Sigmoid colon (tissue), 7 donors: Measurements from ENCODE around the gene TRPM3. TPM values are rescaled to one million over a fixed set of nuclear protein-coding genes. Genes with fewer than 3 reads are reported as not detected.

Experiments
- DNase-seq: peaks from one replicate; pipeline ENCODE4 v3.0.0-alpha.2; 2019
- H3K27ac ChIP-seq, 4 donors: fragments of 200-600 bp; sonication (generic); one replicate each; pipeline ENCODE4 v1.5.1; 2016 to 2019; ENCODE audit warnings: mild to moderate bottlenecking in 1 of 4
- H3K27me3 ChIP-seq, 3 donors: fragments of 200-600 bp; sonication (generic); one replicate each; pipeline ENCODE4 v1.5.1; 2019; ENCODE audit warnings: mild to moderate bottlenecking in 1 of 3
- H3K36me3 ChIP-seq, 4 donors: fragments of 200-600 bp; sonication (generic); one replicate each; pipeline ENCODE4 v1.5.1; 2016 to 2019
- H3K4me1 ChIP-seq, 4 donors: fragments of 200-600 bp; sonication (generic); one replicate each; pipeline ENCODE4 v1.5.1; 2017 to 2019
- H3K4me3 ChIP-seq, 4 donors: fragments of 200-600 bp; sonication (generic); one replicate each; pipeline ENCODE4 v1.5.1; 2017 to 2019; ENCODE audit warnings: mild to moderate bottlenecking in 2 of 4, moderate library complexity in 1 of 4
- H3K9me3 ChIP-seq, 4 donors: fragments of 200-600 bp in 3 of 4; sonication (generic) in 3 of 4; one replicate each; pipeline versions ENCODE4 v1.5.1 to v1.6.1; 2013 to 2019
- EP300 ChIP-seq, 4 donors: sonication (generic); formaldehyde crosslinking; IDR thresholded peaks; one replicate each; pipeline ENCODE4 v1.6.1; 2017; ENCODE audit warnings: antibody characterized with exemption in 4 of 4
- POLR2A ChIP-seq, 2 donors: fragments of 450-650 bp; IDR thresholded peaks; one replicate each; pipeline ENCODE4 v1.6.1; 2016; ENCODE audit warnings: antibody characterized with exemption in 2 of 2, mild to moderate bottlenecking in 2 of 2, moderate library complexity in 2 of 2
- POLR2AphosphoS5 ChIP-seq, 4 donors: sonication (generic); formaldehyde crosslinking; IDR thresholded peaks; one replicate each; pipeline ENCODE4 v1.6.1; 2017; ENCODE audit warnings: antibody characterized with exemption in 4 of 4
- WGBS, 2 donors: extraction: QIAGEN DNeasy Blood & Tissue Kit; methylation state at CpG; one replicate each; pipeline ENCODE4 v1.1.7; 2013; 5-methylcytosine and 5-hydroxymethylcytosine counted together
- intact Hi-C: fragments of 100-400 bp; cut with DNase I; formaldehyde crosslinking; loops from one replicate; pipeline ENCODE4 v1.15.1; 2023
- polyA plus RNA-seq, 3 donors: library from polyadenylated mRNA; stranded (reverse); fragments of 200-250 nt; gene quantifications; one replicate each; pipeline ENCODE4 v1.2.3, GENCODE V29; 2013
- total RNA-seq, 4 donors: library from RNA; depleted of rRNA; stranded (reverse); fragments of >200 nt; gene quantifications; one replicate each; pipeline ENCODE4 v1.1.0, GENCODE V29; 2016
- TF ChIP-seq, protein P1 (sequence below), 4 experiments: fragments of 450-650 bp in 3 of 4; fragments of 200-600 bp in 1 of 4; IDR thresholded peaks; one replicate each; pipeline ENCODE4 v1.5.1; 2016 to 2019; ENCODE audit warnings: antibody characterized with exemption in 4 of 4, mild to moderate bottlenecking in 3 of 4, moderate library complexity in 2 of 4
- donor health status: healthy with polysubstance abuse.
- donor health status: Bipolar disorder and iron deficiency.
- donor health status: healthy.

TRPM3 gene
- total and polyA plus RNA-seq, 7 donors, result 0.07 to 1.8 (median 0.41) TPM; not detected in 2

DNA sequence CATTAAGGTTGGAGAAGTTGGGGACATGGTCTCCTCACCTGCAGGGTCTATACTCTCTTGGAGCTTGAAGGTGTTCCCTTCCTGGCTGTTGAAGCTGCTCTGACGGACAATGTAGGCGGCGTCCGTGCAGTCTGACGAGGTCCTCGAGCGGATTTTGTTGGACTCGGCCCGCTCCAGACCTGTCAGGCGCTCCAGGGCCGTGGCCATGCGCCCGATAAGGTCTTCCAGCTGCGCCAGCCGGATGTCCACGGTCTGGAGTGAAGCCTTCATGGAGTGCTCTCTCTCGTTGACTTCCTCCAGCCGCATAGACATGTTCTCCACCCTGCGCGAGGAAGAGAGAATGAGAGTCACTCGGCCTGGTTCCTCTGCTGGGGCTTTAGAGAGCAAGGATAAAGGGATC lies 584.3 kb downstream of the TRPM3 start:
- 96 to 97% methylated on average over 21 of the region's 21 CpGs for WGBS, 2 donors
- no peak overlapping the region for H3K4me3 ChIP-seq

DNA sequence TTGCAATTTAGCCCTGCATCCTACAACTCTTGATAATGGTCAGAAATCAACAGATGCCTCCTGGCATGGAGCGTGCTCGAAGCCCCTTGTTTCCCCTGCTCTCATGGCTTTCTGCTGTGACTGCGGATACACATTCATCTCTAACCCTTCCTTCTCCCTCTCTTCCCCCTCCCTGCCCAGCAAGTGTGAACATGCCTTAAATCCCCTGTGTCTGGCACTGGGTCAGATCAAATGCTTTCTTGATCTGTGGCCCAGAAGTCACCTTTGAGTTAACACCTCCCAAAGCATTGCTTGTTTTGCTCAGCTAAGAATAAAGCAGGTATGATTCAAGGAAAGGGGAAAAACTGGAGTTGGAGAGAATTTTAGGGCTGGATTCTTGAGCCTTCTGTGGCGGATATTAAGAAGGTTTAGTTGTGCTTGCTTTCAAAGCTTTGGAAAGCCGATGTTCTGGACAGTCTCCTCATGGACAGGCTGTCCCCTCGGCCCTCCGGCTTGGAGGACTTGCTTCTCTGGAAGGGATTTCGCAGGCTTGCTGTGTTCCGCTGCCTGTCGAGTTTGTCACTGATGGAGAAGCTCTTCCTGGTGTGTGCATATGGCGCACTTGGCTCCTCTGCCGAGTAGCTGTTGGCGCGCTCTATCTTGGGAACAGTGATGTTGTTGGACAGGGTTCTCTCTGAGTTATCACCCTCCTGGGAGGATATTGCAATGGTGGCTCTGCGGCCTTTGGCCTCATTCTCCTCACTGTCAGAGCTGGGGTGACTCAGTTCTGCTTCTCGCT lies 585.7 kb downstream of the TRPM3 start:
- TF ChIP-seq EP300 (IDR thresholded peaks at IDR 0.05) (no peak), POLR2A (IDR thresholded peaks at IDR 0.05) (no peak), POLR2AphosphoS5 (IDR thresholded peaks at IDR 0.05) (no peak)
- TF ChIP-seq, protein P1, sequence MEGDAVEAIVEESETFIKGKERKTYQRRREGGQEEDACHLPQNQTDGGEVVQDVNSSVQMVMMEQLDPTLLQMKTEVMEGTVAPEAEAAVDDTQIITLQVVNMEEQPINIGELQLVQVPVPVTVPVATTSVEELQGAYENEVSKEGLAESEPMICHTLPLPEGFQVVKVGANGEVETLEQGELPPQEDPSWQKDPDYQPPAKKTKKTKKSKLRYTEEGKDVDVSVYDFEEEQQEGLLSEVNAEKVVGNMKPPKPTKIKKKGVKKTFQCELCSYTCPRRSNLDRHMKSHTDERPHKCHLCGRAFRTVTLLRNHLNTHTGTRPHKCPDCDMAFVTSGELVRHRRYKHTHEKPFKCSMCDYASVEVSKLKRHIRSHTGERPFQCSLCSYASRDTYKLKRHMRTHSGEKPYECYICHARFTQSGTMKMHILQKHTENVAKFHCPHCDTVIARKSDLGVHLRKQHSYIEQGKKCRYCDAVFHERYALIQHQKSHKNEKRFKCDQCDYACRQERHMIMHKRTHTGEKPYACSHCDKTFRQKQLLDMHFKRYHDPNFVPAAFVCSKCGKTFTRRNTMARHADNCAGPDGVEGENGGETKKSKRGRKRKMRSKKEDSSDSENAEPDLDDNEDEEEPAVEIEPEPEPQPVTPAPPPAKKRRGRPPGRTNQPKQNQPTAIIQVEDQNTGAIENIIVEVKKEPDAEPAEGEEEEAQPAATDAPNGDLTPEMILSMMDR (IDR thresholded peaks at IDR 0.05), result no peak
- intact Hi-C loops, result no loop called here
- 93 to 97% methylated on average over 16 of the region's 16 CpGs for WGBS, 2 donors

More for the DNA sequence above, 584.3 kb downstream of the TRPM3 start:
- no peaks in the 10 kb centered on the region for H3K27me3 ChIP-seq
- intact Hi-C loops, result no loop called here
- no peaks in the 10 kb centered on the region for H3K9me3 ChIP-seq
- DNase-seq, result no peak
- no peaks in the 10 kb centered on the region for H3K36me3 ChIP-seq
- no peak for TF ChIP-seq EP300 (IDR thresholded peaks at IDR 0.05)
- no peak for TF ChIP-seq POLR2AphosphoS5 (IDR thresholded peaks at IDR 0.05)
- no peak for TF ChIP-seq POLR2A (IDR thresholded peaks at IDR 0.05)
- TF ChIP-seq, protein P1 (IDR thresholded peaks at IDR 0.05), result no peak
- no peaks in the 10 kb centered on the region for H3K4me1 ChIP-seq
- no peak overlapping the region for H3K27ac ChIP-seq

DNA sequence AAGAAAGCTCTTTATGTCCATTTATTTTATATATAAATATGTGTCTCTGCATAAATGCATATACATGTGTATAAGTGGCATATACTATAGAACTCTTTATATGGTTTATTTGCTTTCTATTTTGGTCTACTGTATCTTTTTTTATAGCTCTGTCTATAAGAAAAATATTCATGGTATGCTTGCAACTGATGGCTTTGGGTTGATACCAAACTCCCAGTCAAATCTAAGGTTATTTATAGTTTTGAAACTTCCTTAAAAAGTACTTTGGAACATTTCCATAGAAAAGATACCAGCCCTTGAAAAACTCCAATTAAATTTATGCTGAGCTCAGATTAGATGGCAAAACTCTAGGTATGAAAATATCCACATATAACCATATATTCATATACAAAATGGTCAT lies 587.0 kb downstream of the TRPM3 start:
- intact Hi-C loops, result no loop called here
- no peak for TF ChIP-seq POLR2A (IDR thresholded peaks at IDR 0.05)
- TF ChIP-seq POLR2AphosphoS5 (IDR thresholded peaks at IDR 0.05), result no peak
- TF ChIP-seq, protein P1 (IDR thresholded peaks at IDR 0.05), result no peak
- no peak for TF ChIP-seq EP300 (IDR thresholded peaks at IDR 0.05)
- no peak overlapping the region for H3K27ac ChIP-seq
- no peak for DNase-seq
- H3K4me3 ChIP-seq, result no peak overlapping the region
- H3K4me1 ChIP-seq, result no peaks in the 10 kb centered on the region
- no peaks in the 10 kb centered on the region for H3K36me3 ChIP-seq
- no peaks in the 10 kb centered on the region for H3K9me3 ChIP-seq
- no peaks in the 10 kb centered on the region for H3K27me3 ChIP-seq

More for the DNA sequence above, 585.7 kb downstream of the TRPM3 start:
- Histone ChIP-seq H3K36me3 (no peaks in the 10 kb centered on the region), H3K27me3 (no peaks in the 10 kb centered on the region), H3K4me1 (no peaks in the 10 kb centered on the region), H3K27ac (no peak overlapping the region), H3K9me3 (no peaks in the 10 kb centered on the region), H3K4me3 (no peak overlapping the region)
- no peak for DNase-seq

DNA sequence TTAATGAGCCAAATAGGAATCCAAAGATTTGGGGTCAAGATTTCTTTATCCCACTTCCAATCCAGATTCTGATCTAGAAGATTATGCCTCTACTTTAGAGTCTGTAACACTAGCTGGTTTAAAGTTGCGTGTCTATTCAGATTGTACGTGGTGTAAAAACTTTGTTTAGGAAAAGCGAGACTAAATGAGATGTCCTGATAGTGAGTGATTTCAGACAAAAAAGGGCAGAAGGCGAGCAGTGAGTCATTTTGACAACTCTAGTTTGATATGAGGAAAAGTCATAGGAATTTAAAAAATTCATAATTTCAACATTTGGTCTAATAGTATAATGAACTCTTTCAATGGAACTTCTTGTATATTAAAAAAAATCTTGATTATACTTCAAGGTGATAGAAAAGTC lies 587.4 kb downstream of the TRPM3 start:
- Histone ChIP-seq H3K4me1 (no peaks in the 10 kb centered on the region), H3K4me3 (no peak overlapping the region), H3K36me3 (no peaks in the 10 kb centered on the region), H3K27me3 (no peaks in the 10 kb centered on the region), H3K27ac (no peak overlapping the region), H3K9me3 (no peaks in the 10 kb centered on the region)
- DNase-seq, result no peak
- TF ChIP-seq POLR2AphosphoS5 (IDR thresholded peaks at IDR 0.05) (no peak), EP300 (IDR thresholded peaks at IDR 0.05) (no peak), POLR2A (IDR thresholded peaks at IDR 0.05) (no peak)
- TF ChIP-seq, protein P1 (IDR thresholded peaks at IDR 0.05), result no peak
- intact Hi-C loops, result no loop called here
- 93 to 96% methylated on average over 4 of the region's 4 CpGs for WGBS, 2 donors
